Measurements from ENCODE around the gene KRTAP4-16.

- TF ChIP-seq CTCF (conservative IDR thresholded peaks at IDR 0.05) (no peak), EZH2 (IDR thresholded peaks at IDR 0.05; ENCODE audit: low read depth) (no peak)
Observed at GRCh38 chr17:41111151-41111885, 9.3 kb upstream of the KRTAP4-16 start.

Data from PC-9 (cell line).